Activated effector memory CD4-positive, alpha-beta T cell treated with anti-CD3 and anti-CD28 coated beads, Interleukin-2, amount 50 U/mL, for 16 hours (primary cell): Measurements from ENCODE around the gene ETNK2.
A peak's percentile ranks its signal among the peaks of the same experiment; 100 is the strongest.

Experiments used
- DNase-seq: peaks from one replicate; pipeline ENCODE4 v3.0.0-alpha.2; 2020

ETNK2 gene, protein sequence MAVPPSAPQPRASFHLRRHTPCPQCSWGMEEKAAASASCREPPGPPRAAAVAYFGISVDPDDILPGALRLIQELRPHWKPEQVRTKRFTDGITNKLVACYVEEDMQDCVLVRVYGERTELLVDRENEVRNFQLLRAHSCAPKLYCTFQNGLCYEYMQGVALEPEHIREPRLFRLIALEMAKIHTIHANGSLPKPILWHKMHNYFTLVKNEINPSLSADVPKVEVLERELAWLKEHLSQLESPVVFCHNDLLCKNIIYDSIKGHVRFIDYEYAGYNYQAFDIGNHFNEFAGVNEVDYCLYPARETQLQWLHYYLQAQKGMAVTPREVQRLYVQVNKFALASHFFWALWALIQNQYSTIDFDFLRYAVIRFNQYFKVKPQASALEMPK

DNA sequence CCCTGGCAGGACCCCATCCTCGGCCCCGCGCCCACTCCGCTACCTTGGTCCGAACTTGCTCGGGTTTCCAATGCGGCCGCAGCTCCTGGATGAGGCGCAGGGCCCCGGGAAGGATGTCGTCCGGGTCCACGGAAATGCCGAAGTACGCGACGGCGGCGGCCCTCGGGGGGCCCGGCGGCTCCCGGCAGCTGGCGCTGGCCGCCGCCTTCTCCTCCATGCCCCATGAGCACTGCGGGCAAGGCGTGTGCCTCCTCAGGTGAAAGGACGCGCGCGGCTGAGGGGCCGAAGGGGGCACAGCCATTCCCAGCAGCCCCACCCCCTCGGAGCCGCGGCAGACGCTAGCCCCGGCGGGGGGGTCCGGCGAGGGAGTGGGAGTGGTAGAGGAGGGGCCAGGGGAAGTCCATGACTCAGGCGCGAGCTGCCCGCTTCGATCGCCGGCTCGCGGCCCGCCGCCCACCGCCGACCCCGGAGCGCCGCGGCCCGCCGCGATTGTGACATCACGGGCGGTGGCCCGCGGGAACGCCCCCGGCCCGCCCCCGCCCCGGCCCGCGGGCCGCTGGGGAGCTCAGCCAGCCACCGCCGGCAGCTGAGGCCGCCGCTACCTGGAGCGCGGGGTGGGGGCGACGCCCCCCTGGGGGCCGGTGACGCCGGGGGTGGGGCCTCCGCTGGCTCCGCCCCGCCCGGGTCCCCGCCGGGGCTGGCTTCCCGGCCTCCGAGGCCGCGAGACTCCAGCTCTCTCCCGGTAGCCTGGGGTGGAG lies at the start of gene ETNK2:
Gene ETNK2 (minus strand): TSS at position 493 of the 758 bp plus-strand sequence. CDS start 192 bp downstream, at position 301.
- peak; percentile 84 for DNase-seq

DNA sequence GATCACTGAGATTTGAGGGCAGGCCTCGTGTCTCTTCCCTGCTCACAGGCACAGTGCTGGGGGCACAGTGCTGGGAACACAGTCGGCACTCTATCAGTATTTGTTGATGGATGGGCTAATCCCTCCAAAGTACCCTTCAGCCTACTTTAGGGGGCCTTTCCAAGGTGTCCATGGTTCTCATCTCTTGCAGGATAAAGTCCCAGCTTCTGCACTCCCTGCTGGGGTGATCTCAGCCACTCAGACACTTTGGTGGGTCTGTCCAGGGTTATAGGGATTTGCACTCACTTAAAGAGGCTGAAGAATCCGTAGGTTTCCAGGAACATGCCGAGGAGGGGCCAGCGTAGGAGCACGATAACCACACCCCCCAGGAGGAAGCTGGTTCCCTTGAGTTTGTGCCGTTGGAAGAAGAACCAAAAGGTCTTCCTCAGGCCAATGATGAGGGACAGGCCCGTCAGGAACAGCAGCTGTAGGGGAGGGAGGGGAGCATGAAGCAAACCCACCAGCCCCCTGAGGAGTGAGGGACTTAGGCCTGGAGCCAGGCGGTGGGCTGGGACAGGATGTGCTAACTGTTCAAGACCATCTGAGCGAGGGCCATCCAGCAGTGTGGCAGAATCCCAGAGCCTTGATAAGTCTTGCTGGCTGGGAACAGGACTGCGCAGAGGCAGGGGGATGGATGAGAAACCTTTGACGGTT lies 49.6 kb upstream of the ETNK2 start:
- DNase-seq: no peak

DNA sequence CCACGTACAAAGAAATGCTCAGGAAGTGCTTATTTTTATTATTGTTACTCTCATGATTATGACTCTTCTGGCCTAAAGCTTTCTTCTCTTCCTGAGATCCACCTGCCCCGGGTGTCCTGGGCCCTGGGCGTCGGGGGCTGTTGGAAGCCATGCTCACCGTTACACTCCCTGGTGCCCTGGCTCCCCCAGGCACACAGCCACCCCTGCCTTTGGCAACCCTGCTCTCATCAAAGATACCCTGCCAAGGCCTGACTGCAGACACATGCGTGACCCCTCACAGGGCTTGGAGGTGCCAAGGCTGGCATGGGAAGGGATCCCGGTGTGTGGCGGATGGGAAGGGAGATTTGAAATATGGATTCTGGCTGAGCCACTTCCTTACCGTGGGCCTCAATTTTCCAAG lies 47.7 kb upstream of the ETNK2 start:
- DNase-seq: no peak

DNA sequence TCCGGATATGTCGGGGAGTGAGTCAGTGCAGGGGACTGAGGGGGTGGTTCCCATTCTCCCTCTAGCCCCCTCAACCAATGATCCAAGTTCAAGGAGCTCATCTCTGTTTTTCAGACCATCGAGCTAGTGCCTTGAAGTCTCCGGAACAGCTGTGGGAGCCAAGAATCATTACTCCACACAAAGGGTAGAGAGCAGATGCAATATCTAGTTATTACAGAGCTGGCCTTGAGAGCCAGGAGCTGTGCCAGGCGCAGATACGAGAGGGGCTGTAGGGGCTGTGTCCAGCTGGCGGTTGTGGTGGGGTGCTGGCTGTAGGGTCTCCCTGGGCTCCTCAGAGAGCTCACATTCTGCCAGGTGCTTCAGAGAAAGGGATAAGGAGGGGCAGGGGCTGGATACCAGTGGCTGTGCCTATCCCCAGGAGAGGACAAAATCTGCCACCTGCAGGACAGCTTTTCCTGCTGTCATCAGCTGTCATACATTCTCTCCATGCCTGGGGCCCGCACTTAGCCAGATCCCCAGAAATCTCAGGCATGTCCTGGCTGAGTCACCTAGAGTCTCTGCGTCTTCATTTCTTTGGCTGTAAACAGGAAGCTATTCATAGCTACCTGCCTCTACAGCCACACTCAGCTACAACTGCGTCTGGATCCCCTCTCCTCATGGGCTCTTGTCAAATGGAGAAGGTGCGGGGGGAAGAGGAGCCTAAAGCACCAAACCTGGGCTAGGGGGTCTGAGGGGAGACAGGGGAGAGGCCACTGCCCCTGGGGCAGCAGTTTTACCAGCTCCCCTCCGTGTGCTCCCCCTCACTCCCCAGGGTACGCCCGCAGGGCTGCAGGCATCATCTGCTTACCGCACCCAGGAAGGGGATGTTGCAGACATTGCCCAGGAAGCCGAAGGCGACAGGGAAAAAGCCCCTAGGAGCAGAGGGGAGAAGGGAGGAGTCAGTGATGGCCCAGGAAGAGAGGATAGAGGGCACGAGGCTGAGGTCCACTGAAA lies 46.8 kb upstream of the ETNK2 start:
- DNase-seq: no peak

DNA sequence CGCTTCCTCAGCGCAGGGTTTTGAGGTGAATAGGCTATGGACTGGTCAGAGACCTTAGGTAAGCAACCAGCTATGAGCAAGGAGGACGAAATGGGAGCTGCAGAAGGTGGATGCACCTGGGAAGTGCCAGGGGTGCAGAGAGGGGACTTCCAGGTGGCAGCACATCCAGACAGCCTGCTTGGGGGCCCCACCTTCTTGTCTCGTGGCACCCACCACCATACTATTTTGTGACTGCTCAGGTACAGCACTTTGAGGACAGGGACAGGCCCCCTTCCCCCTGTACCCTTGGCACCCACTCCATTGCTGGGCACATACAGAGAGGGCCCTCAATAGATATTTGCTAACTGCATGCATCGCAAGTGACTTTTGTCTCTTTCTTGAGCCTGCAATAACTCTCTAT lies 45.2 kb upstream of the ETNK2 start:
- DNase-seq: no peak

DNA sequence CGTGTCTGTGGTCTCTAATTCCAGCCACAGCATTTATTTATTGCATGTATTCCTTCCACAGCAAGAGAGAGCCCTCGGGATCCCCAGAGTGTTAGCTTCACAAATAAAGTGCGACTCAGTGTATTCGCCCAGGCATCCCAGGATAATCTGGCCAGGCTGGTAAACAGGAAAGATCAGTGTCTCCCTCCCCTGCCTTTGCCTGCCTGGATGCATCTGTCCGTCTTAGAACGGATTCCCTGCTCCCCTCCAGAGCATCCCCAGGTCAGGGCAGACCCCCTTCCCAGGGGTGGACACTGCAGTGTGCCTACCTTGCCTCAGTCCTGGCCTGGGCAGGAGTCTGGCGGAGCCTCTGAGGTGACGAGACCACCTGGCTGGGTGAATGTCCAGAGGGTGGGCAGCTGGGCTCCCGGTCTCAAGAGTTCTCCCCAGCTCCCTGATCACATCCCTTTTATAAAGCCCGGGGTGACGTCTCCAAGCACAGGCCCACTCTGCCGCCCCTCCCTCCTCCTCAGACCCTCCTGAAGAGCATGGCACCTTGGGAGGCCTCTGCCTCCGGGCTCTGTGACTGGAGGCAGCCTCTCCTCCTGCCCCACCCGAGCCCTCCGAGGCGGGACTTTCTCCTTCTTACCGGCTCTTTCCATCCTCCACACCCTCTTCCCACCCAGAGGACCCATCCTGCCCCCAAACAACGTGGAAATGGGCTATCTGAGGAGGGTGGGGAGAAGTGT lies 44.4 kb upstream of the ETNK2 start, which contains the start of gene KISS1:
Gene KISS1 (minus strand): TSS at position 424 of the 728 bp plus-strand sequence. CDS start 3,615 bp downstream, outside the sequence.
- no peak for DNase-seq

DNA sequence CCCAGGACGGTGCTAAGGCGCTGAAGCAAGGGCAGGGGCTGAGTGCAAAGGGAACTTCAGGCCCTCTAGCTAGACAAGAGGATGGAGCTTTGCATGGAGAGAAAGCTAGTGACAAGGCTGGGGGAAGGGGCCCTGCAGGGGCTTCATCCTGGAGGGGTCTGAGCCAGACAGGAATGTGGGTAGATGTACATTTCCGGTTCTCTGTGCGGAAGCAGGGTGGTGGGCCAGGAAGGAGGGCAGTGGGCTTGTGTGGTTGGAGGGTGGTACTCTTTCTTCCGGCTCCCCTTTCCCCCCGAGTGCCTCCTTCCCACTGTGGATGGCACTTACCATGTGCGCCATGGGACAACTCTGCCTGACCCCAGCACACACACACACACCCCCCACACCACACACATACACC lies 42.9 kb upstream of the ETNK2 start:
- no peak for DNase-seq

DNA sequence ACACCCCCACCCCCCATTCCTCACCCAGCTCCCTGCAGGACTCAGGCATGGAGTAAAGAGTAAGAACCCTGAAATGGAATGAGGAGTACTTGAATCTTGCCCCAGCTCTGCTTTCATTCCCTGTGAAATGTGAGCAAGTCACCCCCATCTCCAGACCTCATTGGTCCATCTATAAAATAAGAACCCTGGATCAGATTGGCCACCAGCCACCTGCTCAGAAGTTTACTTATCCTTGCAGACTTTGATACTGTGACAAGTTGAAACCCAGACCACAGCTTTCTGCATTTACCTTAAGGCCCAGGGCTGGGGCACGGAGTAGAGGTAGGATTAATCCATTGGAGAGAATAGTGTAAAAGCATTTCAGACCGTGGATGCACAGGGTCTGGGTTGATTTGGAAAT lies 42.2 kb upstream of the ETNK2 start:
- DNase-seq: no peak

DNA sequence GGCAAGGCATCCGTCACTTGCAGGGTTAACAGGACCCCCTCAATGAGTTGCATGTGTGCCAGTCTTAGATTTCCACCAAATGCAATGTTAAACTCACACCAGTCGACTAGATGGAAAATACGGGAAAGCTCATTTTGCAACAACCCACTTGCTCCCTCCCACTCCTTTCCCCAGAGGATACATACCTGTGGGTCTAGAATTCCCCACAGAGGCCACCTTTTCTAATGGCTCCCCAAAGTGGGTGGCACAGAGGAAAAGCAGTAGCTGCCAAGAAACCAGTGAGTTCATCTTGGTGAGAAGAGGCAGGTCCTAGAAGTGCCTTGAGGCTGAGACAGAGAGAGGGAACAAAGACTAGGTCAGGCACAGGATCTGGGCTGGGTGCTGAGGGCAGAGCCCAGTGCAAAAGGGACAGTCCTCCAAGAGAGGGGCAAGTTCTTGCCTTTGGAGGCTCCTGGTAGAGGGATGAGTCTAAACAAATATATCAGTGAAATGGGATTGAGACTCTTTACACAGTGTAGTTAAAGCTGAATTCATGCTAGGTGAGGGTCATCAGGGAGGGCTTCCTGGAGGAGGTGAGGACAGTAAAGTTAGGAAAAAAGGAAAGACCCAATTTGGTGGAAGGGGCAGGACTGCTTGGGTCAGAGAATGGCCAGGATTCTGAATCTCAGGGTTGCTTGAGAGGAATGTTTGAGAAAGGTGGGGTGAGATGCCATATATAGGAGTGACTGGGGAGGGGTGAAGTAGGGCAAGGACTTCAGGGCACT lies 40.9 kb upstream of the ETNK2 start:
- no peak for DNase-seq

DNA sequence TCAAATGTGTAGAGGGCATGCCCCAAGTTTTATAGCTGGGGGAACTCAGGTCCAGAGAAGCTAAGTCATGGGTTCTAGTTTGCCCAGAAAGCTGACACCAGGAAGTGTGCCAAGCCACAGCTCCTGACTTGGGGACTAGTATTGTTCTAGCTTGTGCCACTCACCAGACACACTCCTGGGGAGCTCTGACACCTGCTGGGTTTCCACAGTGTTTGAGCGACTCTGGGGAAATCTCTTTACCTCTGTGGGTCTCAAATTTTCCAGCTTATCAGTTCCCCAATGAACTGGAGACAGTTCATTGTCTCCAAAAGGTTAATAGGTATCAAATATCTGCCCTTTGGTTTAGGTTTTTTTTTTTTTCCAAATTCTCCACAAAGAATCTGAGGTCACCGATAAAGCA lies 40.2 kb upstream of the ETNK2 start:
- no peak for DNase-seq

DNA sequence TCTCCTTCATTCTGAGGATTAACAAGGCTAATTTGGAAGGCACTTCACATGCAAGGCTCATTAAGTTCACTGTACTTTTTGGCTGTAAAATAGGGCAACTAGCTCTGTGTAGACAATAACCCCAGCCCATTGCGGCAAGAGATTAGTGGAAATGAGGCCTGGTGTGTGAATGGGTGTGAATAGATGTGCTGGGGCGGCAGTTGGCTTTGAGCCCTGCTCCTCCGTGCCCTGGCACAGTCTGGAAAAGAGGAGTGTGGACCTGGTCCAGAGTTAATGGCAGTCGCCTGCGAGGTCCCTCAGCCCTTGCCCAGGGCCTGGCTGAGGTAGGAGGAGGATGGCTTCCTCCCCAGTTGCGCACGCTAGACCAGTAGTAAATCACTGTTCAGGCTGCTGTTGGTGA lies 39.6 kb upstream of the ETNK2 start:
- DNase-seq: no peak

DNA sequence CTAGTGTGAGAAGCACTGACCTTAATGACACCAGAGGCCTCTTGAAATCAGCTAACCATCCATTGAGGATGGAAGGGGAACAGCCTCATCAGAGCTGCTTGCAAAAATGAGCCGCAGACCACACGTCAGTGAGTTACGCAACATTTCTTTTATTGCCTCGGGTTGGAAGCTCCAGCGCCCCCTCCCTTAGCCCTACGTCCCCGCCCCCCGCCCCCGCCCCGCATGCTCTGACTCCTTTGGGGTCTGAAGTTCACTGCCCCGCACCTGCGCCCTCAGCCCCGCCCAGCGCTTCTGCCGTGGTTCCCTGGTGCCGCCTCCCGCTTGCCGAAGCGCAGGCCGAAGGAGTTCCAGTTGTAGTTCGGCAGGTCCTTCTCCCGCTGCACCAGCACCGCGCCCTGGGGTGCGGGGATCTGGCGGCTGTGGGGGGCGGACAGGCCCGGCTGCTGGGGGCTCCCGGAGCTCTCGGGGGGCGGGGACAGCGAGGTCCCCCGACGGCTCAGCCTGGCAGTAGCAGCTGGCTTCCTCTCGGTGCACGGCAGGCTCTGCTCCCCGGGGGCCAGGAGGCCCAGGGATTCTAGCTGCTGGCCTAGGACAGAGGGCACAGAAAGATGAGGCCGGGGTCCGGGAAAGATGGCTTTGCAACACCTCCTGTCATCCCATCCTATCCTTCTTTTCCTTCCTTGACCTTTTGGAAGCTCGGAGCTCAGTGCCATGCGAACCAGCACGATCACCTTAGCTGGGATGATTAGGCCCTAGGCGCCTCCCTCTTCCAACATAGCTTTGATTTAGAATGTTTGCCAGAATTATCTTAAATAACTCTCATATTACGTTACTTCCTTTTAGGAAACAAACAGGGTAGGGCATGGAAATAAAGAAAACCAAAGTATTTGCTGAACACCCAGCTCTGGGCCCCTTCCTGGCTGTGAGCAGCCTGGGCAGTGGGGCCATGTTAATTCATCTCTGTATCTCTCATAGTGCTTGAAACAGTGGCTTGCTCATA lies 38.7 kb upstream of the ETNK2 start:
- no peak for DNase-seq

DNA sequence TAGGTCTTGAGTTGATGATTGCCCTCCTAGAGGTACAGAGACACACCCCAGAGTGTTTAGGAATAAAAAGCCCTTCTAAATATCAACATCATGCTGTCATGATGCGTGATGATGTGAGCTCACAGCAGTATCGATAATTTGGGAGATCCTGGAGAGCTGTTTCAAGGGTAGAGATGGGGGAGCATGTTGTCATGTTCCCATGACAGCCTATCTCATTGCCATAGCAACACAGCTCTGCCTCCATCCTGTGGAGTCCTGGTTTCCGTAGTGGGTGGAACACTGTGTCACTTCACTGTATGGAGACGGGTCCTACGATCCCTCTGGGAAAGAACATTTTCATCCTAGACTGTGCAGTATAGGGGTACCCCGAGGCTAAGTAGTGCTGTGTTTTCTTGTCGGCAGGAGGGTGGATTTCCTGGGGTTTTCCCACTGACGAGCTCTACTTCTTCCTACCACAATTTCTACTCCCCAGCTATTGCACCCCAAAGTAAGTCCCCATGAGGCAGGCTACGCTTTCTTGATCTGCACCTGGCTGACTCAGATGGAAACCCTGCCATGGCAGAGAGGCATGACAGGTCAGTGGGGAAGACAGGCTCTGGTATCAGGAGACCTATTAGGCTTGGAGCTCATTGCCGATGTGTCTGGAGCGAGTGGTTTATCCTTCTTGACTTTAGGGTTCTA lies 37.3 kb upstream of the ETNK2 start:
- no peak for DNase-seq

DNA sequence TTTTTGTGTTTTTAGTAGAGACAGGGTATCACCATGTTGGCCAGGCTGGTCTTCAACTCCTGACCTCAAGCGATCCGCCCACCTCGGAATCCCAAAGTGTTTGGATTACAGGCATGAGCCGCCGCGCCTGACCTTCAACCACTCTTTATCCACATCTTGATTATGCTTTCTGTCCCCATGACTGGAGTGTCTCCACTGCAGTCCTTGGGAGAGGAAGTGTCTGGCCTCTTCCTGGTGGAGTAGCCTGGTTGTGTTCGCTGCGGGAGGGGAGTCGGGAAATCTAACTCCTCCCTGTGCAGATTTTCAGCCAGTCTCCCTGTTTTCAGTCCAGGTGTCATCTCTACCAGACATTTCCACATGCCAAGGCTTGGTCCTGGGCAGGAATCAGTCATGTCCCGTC lies 34.8 kb upstream of the ETNK2 start:
- no peak for DNase-seq

DNA sequence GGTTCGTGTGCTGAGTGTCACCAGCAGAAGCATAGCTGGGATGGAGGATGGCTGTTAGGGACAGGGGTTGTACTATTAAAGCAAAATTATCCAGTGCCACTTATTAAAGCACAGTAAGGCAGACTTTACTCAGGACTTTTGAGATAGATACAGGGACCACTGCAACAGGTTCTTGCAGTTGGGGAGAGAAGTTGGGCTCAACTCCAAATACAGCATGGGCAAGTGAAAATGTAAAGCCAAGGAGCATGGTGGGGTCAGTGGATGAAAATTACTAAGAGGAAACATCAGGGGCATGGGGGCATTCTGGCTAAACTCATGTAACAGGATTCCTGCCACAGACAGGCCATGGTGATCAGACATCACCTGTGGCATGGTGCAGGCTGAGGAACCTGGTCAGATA lies 29.3 kb upstream of the ETNK2 start:
- DNase-seq: no peak

DNA sequence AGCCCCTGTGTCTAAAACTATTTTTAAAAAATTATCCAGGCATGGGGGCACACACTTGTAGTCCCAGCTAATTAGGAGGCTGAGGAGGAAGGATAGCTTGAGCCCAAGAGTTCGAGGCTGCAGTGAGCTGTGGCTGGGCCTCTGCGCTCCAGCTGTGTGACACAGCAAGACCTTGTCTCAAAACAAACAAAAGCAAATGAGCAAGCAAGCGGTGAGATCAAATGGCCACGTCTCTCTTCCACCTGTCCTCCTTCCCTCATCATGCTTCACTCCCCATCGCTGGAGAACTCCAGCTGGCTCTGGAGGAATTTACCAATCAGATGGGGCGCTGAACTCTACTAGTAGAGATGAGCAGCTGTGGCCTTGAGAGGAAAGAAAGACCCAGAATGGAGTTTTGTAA lies 28.3 kb upstream of the ETNK2 start:
- DNase-seq: no peak

DNA sequence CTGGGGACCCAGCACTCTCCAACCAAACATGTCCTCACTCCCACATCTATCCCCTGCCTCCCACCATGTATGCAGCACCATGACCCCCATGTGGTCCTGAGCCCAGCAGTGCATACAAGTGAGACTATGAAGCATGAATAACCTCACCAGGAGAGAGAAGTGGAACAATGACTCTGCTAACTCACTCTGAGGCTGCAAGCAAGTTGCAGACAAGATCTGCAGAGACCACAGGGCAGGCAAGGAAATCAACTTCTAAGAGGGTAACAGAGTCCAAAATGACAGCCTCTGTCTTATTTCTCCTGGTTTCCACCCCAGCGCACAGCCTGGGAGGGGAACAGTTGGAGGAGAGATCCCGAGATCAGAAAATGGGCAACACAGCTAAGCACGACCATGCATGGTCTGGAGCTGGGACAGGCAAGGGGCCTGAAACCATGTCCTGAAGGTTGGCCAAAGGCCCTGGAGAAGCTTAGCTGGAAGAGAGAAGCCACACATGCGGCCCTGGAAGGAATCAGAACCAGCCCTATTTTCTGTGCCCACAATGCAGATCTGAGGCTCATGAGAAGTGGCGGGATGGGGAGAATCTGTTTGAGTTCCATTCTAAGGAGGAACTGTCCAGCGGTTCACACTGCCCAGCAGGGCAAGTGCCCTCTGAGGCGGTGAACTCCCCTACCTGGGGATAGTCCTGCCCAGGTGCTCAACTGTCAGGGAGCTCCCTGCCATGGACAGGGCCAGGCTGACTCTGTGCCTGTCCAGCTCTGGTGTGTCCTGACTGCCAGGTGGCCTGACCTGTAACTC lies 26.8 kb upstream of the ETNK2 start:
- DNase-seq: no peak

DNA sequence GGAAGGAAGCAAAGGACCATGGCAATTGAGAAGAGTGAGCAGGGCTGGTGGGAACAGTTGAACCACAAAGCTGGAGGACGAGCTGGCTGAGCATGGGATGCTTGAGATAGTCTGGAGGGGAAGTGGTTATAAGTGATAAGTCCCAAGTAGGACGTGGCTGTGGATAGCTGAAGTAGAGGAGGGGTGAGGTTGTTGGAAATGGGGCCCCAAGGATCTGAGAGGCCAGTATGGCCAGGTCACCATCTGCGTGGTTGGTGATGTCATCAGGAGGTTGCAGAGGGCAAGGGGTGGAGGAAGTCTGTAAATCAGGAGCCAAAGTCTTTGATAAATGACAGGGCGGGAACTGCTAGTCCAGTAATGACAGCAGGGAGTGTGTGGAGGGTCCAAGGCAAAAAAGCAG lies 25.3 kb upstream of the ETNK2 start:
- DNase-seq: no peak
